KMS-11 (cell line): ENCODE data around the gene SGMS2.

Source experiments
- H2AFZ ChIP-seq: fragments of 200-600 bp; sonication (generic); 2 replicates; pipeline ENCODE4 v1.6.1; 2016; ENCODE audit warnings: antibody characterized with exemption, mixed run types, low read depth
- H3K27ac ChIP-seq: fragments of 200-600 bp; sonication (generic); 2 replicates; pipeline ENCODE4 v1.6.1; 2016; ENCODE audit warnings: mild to moderate bottlenecking, mixed run types
- H3K27me3 ChIP-seq: fragments of 200-600 bp; sonication (generic); 2 replicates; pipeline ENCODE4 v1.6.1; 2017; ENCODE audit warnings: mild to moderate bottlenecking, low read depth, mixed run types, moderate library complexity; ENCODE audit not compliant: insufficient read depth
- H3K36me3 ChIP-seq: fragments of 200-600 bp; sonication (generic); 2 replicates; pipeline ENCODE4 v1.6.1; 2017; ENCODE audit warnings: mild to moderate bottlenecking, mixed run types; ENCODE audit not compliant: insufficient read depth
- H3K4me1 ChIP-seq: fragments of 200-600 bp; sonication (generic); 2 replicates; pipeline ENCODE4 v1.6.1; 2016; ENCODE audit warnings: mild to moderate bottlenecking, low read depth, mixed run types; ENCODE audit not compliant: poor library complexity, severe bottlenecking
- H3K4me2 ChIP-seq: fragments of 200-600 bp; sonication (generic); 2 replicates; pipeline ENCODE4 v1.7.0; 2016; ENCODE audit warnings: mild to moderate bottlenecking, mixed run types
- H3K4me3 ChIP-seq: fragments of 200-600 bp; sonication (generic); IDR thresholded peaks from 2 replicates; pipeline ENCODE4 v1.6.1; 2017; ENCODE audit warnings: low read depth, low read length, mixed read lengths; ENCODE audit not compliant: insufficient read depth
- H3K79me2 ChIP-seq: fragments of 200-600 bp; sonication (generic); 2 replicates; pipeline ENCODE4 v1.6.1; 2016; ENCODE audit warnings: low read depth, mixed run types; ENCODE audit not compliant: insufficient read depth
- H3K9ac ChIP-seq: fragments of 200-600 bp; sonication (generic); 2 replicates; pipeline ENCODE4 v1.6.1; 2016; ENCODE audit warnings: mild to moderate bottlenecking, mixed run types
- H4K20me1 ChIP-seq: fragments of 200-600 bp; sonication (generic); 2 replicates; pipeline ENCODE4 v1.6.1; 2016; ENCODE audit warnings: mild to moderate bottlenecking, mixed run types; ENCODE audit not compliant: insufficient read depth
- CTCF ChIP-seq: fragments of 200-600 bp; sonication (generic); conservative IDR thresholded peaks from 2 replicates; pipeline ENCODE4 v1.6.1; 2017; ENCODE audit warnings: low read depth, mild to moderate bottlenecking, antibody characterized with exemption, low read length, moderate library complexity, mixed read lengths

The SGMS2 gene

GRCh38 chr4:107823870-107824349, 822 bp upstream of the SGMS2 start:
- TF ChIP-seq CTCF: no peak
- Histone ChIP-seq H3K4me3 (no peak overlapping the region), H3K27ac (no peak overlapping the region), H3K4me1 (peaks cover 28% of the 10 kb centered on the region), H3K36me3 (no peaks in the 10 kb centered on the region), H3K79me2 (no peaks in the 10 kb centered on the region), H3K4me2 (peak overlapping the region; percentile 68), H3K27me3 (no peaks in the 10 kb centered on the region), H4K20me1 (no peaks in the 10 kb centered on the region), H2AFZ (peak overlapping the region; percentile 89), H3K9ac (peak overlapping the region; percentile 64; the same call in 1 of the 2 replicates)

GRCh38 chr4:107825072-107825824, 516 bp downstream of the SGMS2 start:
- peaks cover 15% of the 10 kb centered on the region for H3K4me1 ChIP-seq
- peak overlapping the region; percentile 46; the same call in 1 of the 2 replicates for H3K4me2 ChIP-seq
- peak overlapping the region; percentile 64; the same call in 1 of the 2 replicates for H3K9ac ChIP-seq
- no peak overlapping the region for H3K4me3 ChIP-seq
- H3K27me3 ChIP-seq: no peaks in the 10 kb centered on the region
- H2AFZ ChIP-seq: peak overlapping the region; percentile 89
- no peak overlapping the region for H3K27ac ChIP-seq
- H3K36me3 ChIP-seq: no peaks in the 10 kb centered on the region
- H3K79me2 ChIP-seq: no peaks in the 10 kb centered on the region
- H4K20me1 ChIP-seq: no peaks in the 10 kb centered on the region
- no peak for TF ChIP-seq CTCF

GRCh38 chr4:107826421-107826980, 1.8 kb downstream of the SGMS2 start:
- Histone ChIP-seq H3K4me3 (no peak overlapping the region), H3K4me2 (no peak overlapping the region)
- TF ChIP-seq CTCF: no peak

GRCh38 chr4:107828315-107829090, 3.8 kb downstream of the SGMS2 start:
- Histone ChIP-seq H3K9ac (no peak overlapping the region), H3K4me3 (no peak overlapping the region), H3K4me1 (peaks cover 9% of the 10 kb centered on the region), H3K36me3 (no peaks in the 10 kb centered on the region), H3K79me2 (no peaks in the 10 kb centered on the region), H4K20me1 (no peaks in the 10 kb centered on the region), H3K27ac (no peak overlapping the region), H3K4me2 (no peak overlapping the region), H3K27me3 (no peaks in the 10 kb centered on the region), H2AFZ (no peak overlapping the region)
- TF ChIP-seq CTCF: no peak

More at GRCh38 chr4:107826421-107826980, 1.8 kb downstream of the SGMS2 start:
- Histone ChIP-seq H2AFZ (no peak overlapping the region), H3K4me1 (peaks cover 9% of the 10 kb centered on the region), H3K27ac (no peak overlapping the region), H3K79me2 (no peaks in the 10 kb centered on the region), H3K36me3 (no peaks in the 10 kb centered on the region), H4K20me1 (no peaks in the 10 kb centered on the region), H3K27me3 (no peaks in the 10 kb centered on the region), H3K9ac (no peak overlapping the region)
